Osteoblast (primary cell): ENCODE data around the gene ELP4. TPM values are rescaled to one million over a fixed set of nuclear protein-coding genes. Genes with fewer than 3 reads are reported as not detected.

ENCODE experiments used
- DNase-seq: peaks from one replicate; pipeline ENCODE4 v3.0.0; 2011; ENCODE audit warnings: low spot score, mixed read lengths; ENCODE audit not compliant: insufficient read length; ENCODE audit errors: missing footprints
- H2AFZ ChIP-seq: 2 replicates; pipeline ENCODE4 v1.6.0; 2011; ENCODE audit warnings: mild to moderate bottlenecking, low read length
- H3K27ac ChIP-seq: 2 replicates; pipeline ENCODE4 v1.5.1; 2011; ENCODE audit warnings: mild to moderate bottlenecking, low read depth, low read length, moderate library complexity
- H3K27me3 ChIP-seq: 2 replicates; pipeline ENCODE4 v1.6.0; 2012; ENCODE audit warnings: mild to moderate bottlenecking, control low read depth, inconsistent platforms, low read length, moderate library complexity; ENCODE audit not compliant: insufficient read depth
- H3K36me3 ChIP-seq: 2 replicates; pipeline ENCODE4 v1.5.1; 2011; ENCODE audit warnings: mild to moderate bottlenecking, low read length, control low read depth, moderate library complexity; ENCODE audit not compliant: insufficient read depth
- H3K4me1 ChIP-seq: 2 replicates; pipeline ENCODE4 v1.5.1; 2011; ENCODE audit warnings: mild to moderate bottlenecking, low read length, control low read depth, moderate library complexity; ENCODE audit not compliant: insufficient read depth
- H3K4me2 ChIP-seq: 2 replicates; pipeline ENCODE4 v1.6.0; 2011; ENCODE audit warnings: mild to moderate bottlenecking, low read length; ENCODE audit not compliant: insufficient read depth
- H3K4me3 ChIP-seq: fragments of 200-600 bp; sonication (generic); 3 replicates; pipeline ENCODE4 v1.5.1; 2012; ENCODE audit warnings: mild to moderate bottlenecking, low read length, inconsistent platforms; ENCODE audit not compliant: insufficient read depth
- H3K79me2 ChIP-seq: 2 replicates; pipeline ENCODE4 v1.6.0; 2012; ENCODE audit warnings: mild to moderate bottlenecking, low read length, control low read depth, inconsistent platforms; ENCODE audit not compliant: insufficient read depth
- H3K9me3 ChIP-seq: 2 replicates; pipeline ENCODE4 v1.5.1; 2011; ENCODE audit warnings: low read depth, low read length, control low read depth
- H4K20me1 ChIP-seq: 2 replicates; pipeline ENCODE4 v1.6.0; 2012; ENCODE audit warnings: mild to moderate bottlenecking, low read length, control low read depth; ENCODE audit not compliant: insufficient read depth
- CTCF ChIP-seq: IDR thresholded peaks from 2 replicates; pipeline ENCODE4 v1.5.1; 2011; ENCODE audit warnings: mild to moderate bottlenecking, low read depth, low read length, moderate library complexity; ENCODE audit errors: extremely low read depth
- total RNA-seq: library from RNA; depleted of rRNA; stranded (reverse); fragments of >200 nt; gene quantifications from 2 replicates; pipeline ENCODE4 v1.2.3, GENCODE V29; 2012

ELP4 gene
- total RNA-seq, 1 donor, result 16.3 TPM

GRCh38 chr11:31640611-31641010, 131.0 kb downstream of the ELP4 start:
- no peak for TF ChIP-seq CTCF
- no peaks in the 10 kb centered on the region for H3K9me3 ChIP-seq
- DNase-seq, result no peak
- no peak overlapping the region for H3K4me2 ChIP-seq
- H3K36me3 ChIP-seq, result no peaks in the 10 kb centered on the region
- no peaks in the 10 kb centered on the region for H4K20me1 ChIP-seq
- H2AFZ ChIP-seq, result no peak overlapping the region
- no peak overlapping the region for H3K4me3 ChIP-seq
- no peak overlapping the region for H3K27ac ChIP-seq
- no peaks in the 10 kb centered on the region for H3K27me3 ChIP-seq
- peaks cover 9% of the 10 kb centered on the region for H3K4me1 ChIP-seq
- no peaks in the 10 kb centered on the region for H3K79me2 ChIP-seq

- Histone ChIP-seq H3K4me1 (peaks cover 17% of the 10 kb centered on the region), H3K79me2 (no peaks in the 10 kb centered on the region), H4K20me1 (no peaks in the 10 kb centered on the region), H2AFZ (no peak overlapping the region), H3K9me3 (no peaks in the 10 kb centered on the region), H3K27ac (no peak overlapping the region), H3K36me3 (no peaks in the 10 kb centered on the region), H3K27me3 (no peaks in the 10 kb centered on the region), H3K4me3 (no peak overlapping the region), H3K4me2 (no peak overlapping the region)
- peak; percentile 66 for TF ChIP-seq CTCF
- no peak for DNase-seq
Observed at GRCh38 chr11:31641477-31642062, 132.0 kb downstream of the ELP4 start.

- Histone ChIP-seq H3K9me3 (no peaks in the 10 kb centered on the region), H3K4me3 (no peak overlapping the region), H3K4me1 (peaks cover 17% of the 10 kb centered on the region), H2AFZ (no peak overlapping the region), H3K27ac (no peak overlapping the region), H3K79me2 (no peaks in the 10 kb centered on the region), H3K4me2 (no peak overlapping the region), H4K20me1 (no peaks in the 10 kb centered on the region), H3K36me3 (no peaks in the 10 kb centered on the region), H3K27me3 (no peaks in the 10 kb centered on the region)
- DNase-seq, result no peak
- no peak for TF ChIP-seq CTCF
Observed at GRCh38 chr11:31643857-31644256, 134.3 kb downstream of the ELP4 start.

- H2AFZ ChIP-seq, result no peak overlapping the region
- no peaks in the 10 kb centered on the region for H3K9me3 ChIP-seq
- peak overlapping the region; percentile 45 for H3K4me2 ChIP-seq
- H3K4me3 ChIP-seq, result no peak overlapping the region
- H3K79me2 ChIP-seq, result no peaks in the 10 kb centered on the region
- H3K27me3 ChIP-seq, result no peaks in the 10 kb centered on the region
- H3K27ac ChIP-seq, result peak overlapping the region; percentile 50
- no peaks in the 10 kb centered on the region for H3K36me3 ChIP-seq
- TF ChIP-seq CTCF, result no peak
- no peaks in the 10 kb centered on the region for H4K20me1 ChIP-seq
- H3K4me1 ChIP-seq, result peaks cover 17% of the 10 kb centered on the region
- DNase-seq, result peak; percentile 1
Observed at GRCh38 chr11:31645747-31646146, 136.2 kb downstream of the ELP4 start.
